HG03045 (cell line): ENCODE results near the gene SRP68.
"Not testable (repeated sequence)": the region's sequence is repeated elsewhere in the genome, so short reads cannot be mapped to it uniquely, and the experiment has no call there.

Experiments used
- ATAC-seq: cut with Tn5 transposase; IDR thresholded peaks from one replicate; pipeline ENCODE4 v1.9.1; 2021; ENCODE audit warnings: mild to moderate bottlenecking, moderate library complexity; ENCODE audit not compliant: unreplicated experiment

SRP68 gene

GRCh38 chr17:76077584-76078110 lies 5.3 kb upstream of the SRP68 start:
- no peak for ATAC-seq

GRCh38 chr17:76076765-76077583 lies 4.7 kb upstream of the SRP68 start:
- ATAC-seq, result no peak

GRCh38 chr17:76076146-76076764 lies 3.9 kb upstream of the SRP68 start:
- no peak for ATAC-seq

- no peak for ATAC-seq
These were observed 3.2 kb upstream of the SRP68 start for GRCh38 chr17:76075364-76076145.

- ATAC-seq, result no peak
These were observed 2.4 kb upstream of the SRP68 start, which contains the start of gene GALR2 for GRCh38 chr17:76074390-76075363. Gene GALR2 (plus strand): TSS chr17:76074781. CDS start chr17:76074884, 103 bp downstream.

- no peak for ATAC-seq
These were observed 678 bp downstream of the SRP68 start for GRCh38 chr17:76071531-76072147.

- no peak for ATAC-seq
These were observed 6.5 kb downstream of the SRP68 start for GRCh38 chr17:76065775-76066174.

- ATAC-seq, result no peak
These were observed 8.3 kb downstream of the SRP68 start for GRCh38 chr17:76063875-76064546.

GRCh38 chr17:76058264-76058663 lies 14.1 kb downstream of the SRP68 start:
- ATAC-seq, result not testable (repeated sequence)

- ATAC-seq, result no peak
These were observed 15.4 kb downstream of the SRP68 start for GRCh38 chr17:76056882-76057281.

GRCh38 chr17:76054112-76054476 lies 18.2 kb downstream of the SRP68 start:
- ATAC-seq, result no peak

- no peak for ATAC-seq
These were observed 18.8 kb downstream of the SRP68 start for GRCh38 chr17:76053246-76054111.

- ATAC-seq, result no peak
These were observed 20.8 kb downstream of the SRP68 start for GRCh38 chr17:76051561-76051960.

- no peak for ATAC-seq
These were observed 21.5 kb downstream of the SRP68 start for GRCh38 chr17:76050538-76051467.

- ATAC-seq, result no peak
These were observed 22.3 kb downstream of the SRP68 start for GRCh38 chr17:76049836-76050537.

- ATAC-seq, result no peak
These were observed 23.1 kb downstream of the SRP68 start for GRCh38 chr17:76049239-76049638.

- no peak for ATAC-seq
These were observed 23.6 kb downstream of the SRP68 start for GRCh38 chr17:76048711-76049110.
